ENCODE measurements around the gene C1QTNF7. TPM values are rescaled to one million over a fixed set of nuclear protein-coding genes. Genes with fewer than 3 reads are reported as not detected.

Gene C1QTNF7
- polyA plus RNA-seq, 1 of the 3 experiments (the other 2 are of a cell fraction) = not detected

DNA sequence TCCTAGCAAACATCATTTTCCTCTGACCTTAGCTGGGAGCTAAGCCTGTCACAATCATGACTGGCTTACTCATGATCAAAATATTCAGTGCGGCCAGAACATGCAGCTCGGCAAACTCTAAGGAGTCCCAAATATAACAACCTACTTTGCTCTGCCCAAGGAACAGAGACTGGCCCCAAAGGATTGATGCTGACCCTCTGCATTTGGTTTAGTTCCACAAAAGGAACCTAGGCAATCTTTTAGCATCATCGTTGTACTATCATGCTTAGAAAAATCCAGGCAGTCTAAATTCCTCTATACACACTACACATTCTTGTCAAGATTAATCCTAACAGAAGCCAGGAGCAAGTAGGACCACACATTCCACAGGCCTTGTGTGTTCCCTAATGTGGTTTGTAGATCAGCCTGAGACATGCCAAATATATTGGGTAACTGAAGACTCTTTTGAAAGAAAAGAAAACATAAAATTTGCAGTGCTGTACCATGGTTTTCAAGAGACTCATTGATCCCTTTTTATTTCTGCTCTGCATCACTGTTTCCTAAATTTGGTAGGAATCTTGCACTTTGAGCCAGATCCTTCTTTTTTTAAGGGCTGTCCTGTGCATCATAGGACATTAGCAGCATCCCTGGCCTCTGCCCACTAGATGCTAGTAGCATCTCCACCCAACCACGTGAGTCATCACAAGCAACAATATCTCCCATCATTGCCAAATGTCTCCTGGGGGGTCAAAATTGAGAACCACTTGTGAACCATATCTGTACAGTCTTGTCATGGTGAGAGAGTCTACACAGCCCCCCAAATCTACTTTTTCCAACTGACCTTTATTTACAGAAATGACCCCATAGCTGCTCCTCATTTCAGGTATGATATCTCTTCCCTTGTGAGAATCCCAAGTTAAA, 24.3 kb downstream of the C1QTNF7 start (continued):
- TF ChIP-seq RCOR1 (IDR thresholded peaks at IDR 0.05; ENCODE audit: low read length) (no peak), POLR2AphosphoS5 (IDR thresholded peaks at IDR 0.05; ENCODE audit: low read depth, low read length) (peak; percentile 47; the same call in 1 of the 2 replicates), GATA2 (CRISPR knock-in tag; IDR thresholded peaks at IDR 0.05) (no peak), REST (IDR thresholded peaks at IDR 0.05; ENCODE audit: low read depth, low read length) (no peak), RFX5 (IDR thresholded peaks at IDR 0.05; ENCODE audit: low read length) (no peak), MXI1 (IDR thresholded peaks at IDR 0.05; ENCODE audit: low read depth, low read length) (no peak), FOXM1 (IDR thresholded peaks at IDR 0.05; ENCODE audit: low read depth) (peak; percentile 72), FOXJ3 (CRISPR knock-in tag; IDR thresholded peaks at IDR 0.05) (no peak), NRF1 (IDR thresholded peaks at IDR 0.05; ENCODE audit: low read depth, low read length) (no peak), JUND (IDR thresholded peaks at IDR 0.05) (peak; percentile 69), EP300 (IDR thresholded peaks at IDR 0.05; ENCODE audit: borderline replicate concordance in 1 of 2, low read depth in 1 of 2, low read length in 1 of 2) (peak in 1 of 2 experiments; percentile 87; a peak in 2 of 4 replicates), USF1 (IDR thresholded peaks at IDR 0.05; ENCODE audit: borderline replicate concordance, low read depth) (no peak), RAD21 (IDR thresholded peaks at IDR 0.05; ENCODE audit: low read length) (no peak)
- TF ChIP-seq, protein P1, sequence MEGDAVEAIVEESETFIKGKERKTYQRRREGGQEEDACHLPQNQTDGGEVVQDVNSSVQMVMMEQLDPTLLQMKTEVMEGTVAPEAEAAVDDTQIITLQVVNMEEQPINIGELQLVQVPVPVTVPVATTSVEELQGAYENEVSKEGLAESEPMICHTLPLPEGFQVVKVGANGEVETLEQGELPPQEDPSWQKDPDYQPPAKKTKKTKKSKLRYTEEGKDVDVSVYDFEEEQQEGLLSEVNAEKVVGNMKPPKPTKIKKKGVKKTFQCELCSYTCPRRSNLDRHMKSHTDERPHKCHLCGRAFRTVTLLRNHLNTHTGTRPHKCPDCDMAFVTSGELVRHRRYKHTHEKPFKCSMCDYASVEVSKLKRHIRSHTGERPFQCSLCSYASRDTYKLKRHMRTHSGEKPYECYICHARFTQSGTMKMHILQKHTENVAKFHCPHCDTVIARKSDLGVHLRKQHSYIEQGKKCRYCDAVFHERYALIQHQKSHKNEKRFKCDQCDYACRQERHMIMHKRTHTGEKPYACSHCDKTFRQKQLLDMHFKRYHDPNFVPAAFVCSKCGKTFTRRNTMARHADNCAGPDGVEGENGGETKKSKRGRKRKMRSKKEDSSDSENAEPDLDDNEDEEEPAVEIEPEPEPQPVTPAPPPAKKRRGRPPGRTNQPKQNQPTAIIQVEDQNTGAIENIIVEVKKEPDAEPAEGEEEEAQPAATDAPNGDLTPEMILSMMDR (IDR thresholded peaks at IDR 0.05) = no peak
- TF ChIP-seq, protein P2, sequence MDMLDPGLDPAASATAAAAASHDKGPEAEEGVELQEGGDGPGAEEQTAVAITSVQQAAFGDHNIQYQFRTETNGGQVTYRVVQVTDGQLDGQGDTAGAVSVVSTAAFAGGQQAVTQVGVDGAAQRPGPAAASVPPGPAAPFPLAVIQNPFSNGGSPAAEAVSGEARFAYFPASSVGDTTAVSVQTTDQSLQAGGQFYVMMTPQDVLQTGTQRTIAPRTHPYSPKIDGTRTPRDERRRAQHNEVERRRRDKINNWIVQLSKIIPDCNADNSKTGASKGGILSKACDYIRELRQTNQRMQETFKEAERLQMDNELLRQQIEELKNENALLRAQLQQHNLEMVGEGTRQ (IDR thresholded peaks at IDR 0.05; ENCODE audit: borderline replicate concordance, low read depth, low read length) = no peak

All from SK-N-SH (cell line).